Measurements from ENCODE around the gene CAVIN1.

CAVIN1 gene

GRCh38 chr17:42405963-42406495 is 17.0 kb downstream of the CAVIN1 start:
- Histone ChIP-seq H3K4me2 (ENCODE audit: low read depth, low read length) (no peak overlapping the region), H2AFZ (ENCODE audit: low read length) (no peak overlapping the region), H3K9me3 (replicated peaks; ENCODE audit: insufficient read depth, low read length) (no peaks in the 10 kb centered on the region), H3K27me3 (replicated peaks; ENCODE audit: insufficient read depth, low read length) (no peaks in the 10 kb centered on the region; the same call in 1 of the 2 replicates), H3K79me2 (ENCODE audit: low read length) (no peaks in the 10 kb centered on the region), H3K36me3 (replicated peaks; ENCODE audit: insufficient read depth, low read length) (no peaks in the 10 kb centered on the region), H3K4me3 (ENCODE audit: low read length) (no peak overlapping the region), H3F3A (ENCODE audit: insufficient read depth, low read length) (no peaks in the 10 kb centered on the region), H3K4me1 (ENCODE audit: low read length) (no peaks in the 10 kb centered on the region), H3K27ac (ENCODE audit: low read length) (no peak overlapping the region), H3K9me2 (replicated peaks; ENCODE audit: insufficient read depth, low read length) (no peaks in the 10 kb centered on the region), H4K20me1 (ENCODE audit: insufficient read depth, low read length) (no peaks in the 10 kb centered on the region), H3K9ac (ENCODE audit: low read length) (no peak overlapping the region)
- TF ChIP-seq CTCF (IDR thresholded peaks at IDR 0.05; ENCODE audit: low read length) (peak; percentile 92), EZH2 (optimal IDR thresholded peaks at IDR 0.05; ENCODE audit: low read depth, low read length) (no peak), EZH2phosphoT487 (IDR thresholded peaks at IDR 0.05; ENCODE audit: low read length) (no peak)
- DNase-seq: peak; percentile 58

- Histone ChIP-seq H3K9me3 (replicated peaks; ENCODE audit: insufficient read depth, low read length) (no peaks in the 10 kb centered on the region), H3K4me3 (ENCODE audit: low read length) (no peak overlapping the region), H3K27ac (ENCODE audit: low read length) (no peak overlapping the region), H3K36me3 (replicated peaks; ENCODE audit: insufficient read depth, low read length) (no peaks in the 10 kb centered on the region), H3K4me2 (ENCODE audit: low read depth, low read length) (no peak overlapping the region), H2AFZ (ENCODE audit: low read length) (no peak overlapping the region), H4K20me1 (ENCODE audit: insufficient read depth, low read length) (no peaks in the 10 kb centered on the region), H3K79me2 (ENCODE audit: low read length) (no peaks in the 10 kb centered on the region), H3K4me1 (ENCODE audit: low read length) (no peaks in the 10 kb centered on the region), H3F3A (ENCODE audit: insufficient read depth, low read length) (no peaks in the 10 kb centered on the region), H3K9ac (ENCODE audit: low read length) (no peak overlapping the region), H3K27me3 (replicated peaks; ENCODE audit: insufficient read depth, low read length) (no peaks in the 10 kb centered on the region; the same call in 1 of the 2 replicates), H3K9me2 (replicated peaks; ENCODE audit: insufficient read depth, low read length) (no peaks in the 10 kb centered on the region)
- TF ChIP-seq EZH2 (optimal IDR thresholded peaks at IDR 0.05; ENCODE audit: low read depth, low read length) (no peak), EZH2phosphoT487 (IDR thresholded peaks at IDR 0.05; ENCODE audit: low read length) (no peak), CTCF (IDR thresholded peaks at IDR 0.05; ENCODE audit: low read length) (no peak)
- no peak for DNase-seq
Measured at GRCh38 chr17:42405076-42405475, 18.0 kb downstream of the CAVIN1 start.

DNA sequence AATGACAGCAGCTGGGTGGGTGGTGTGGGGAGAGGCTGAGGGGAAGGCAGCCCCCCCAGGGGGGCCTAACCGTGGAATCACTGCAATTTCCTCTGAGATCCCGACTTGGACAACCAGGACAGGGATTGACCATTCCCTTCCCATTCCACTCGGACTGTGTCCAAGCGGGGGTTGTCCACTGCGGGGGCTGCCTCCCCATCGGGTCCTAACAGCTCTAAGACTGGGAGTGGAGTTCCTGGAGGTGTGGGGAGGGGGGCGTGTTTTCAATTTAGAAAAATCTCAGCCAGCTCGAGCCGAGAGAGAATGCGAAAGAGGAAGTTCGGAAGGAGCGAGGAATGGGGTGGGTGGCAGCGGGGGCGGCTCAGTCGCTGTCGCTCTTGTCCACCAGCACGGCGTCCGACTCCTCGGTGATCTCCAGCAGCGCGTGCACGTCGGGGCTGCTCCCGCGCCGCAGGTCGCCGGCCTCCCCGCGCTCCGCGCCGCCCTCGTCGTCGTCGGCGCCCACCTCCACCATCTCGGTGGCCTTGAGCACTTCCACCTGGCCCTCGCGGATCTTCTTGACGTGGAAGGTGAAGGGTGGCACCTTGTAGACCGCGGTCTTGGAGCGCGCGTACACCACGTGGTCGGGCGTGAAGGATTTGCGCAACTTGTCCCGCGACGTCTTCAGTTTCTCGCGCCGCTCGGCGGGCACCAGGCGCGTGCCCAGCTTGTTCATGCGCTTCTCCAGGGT is 18.6 kb downstream of the CAVIN1 start:
- TF ChIP-seq EZH2 (optimal IDR thresholded peaks at IDR 0.05; ENCODE audit: low read depth, low read length) (no peak), CTCF (IDR thresholded peaks at IDR 0.05; ENCODE audit: low read length) (no peak), EZH2phosphoT487 (IDR thresholded peaks at IDR 0.05; ENCODE audit: low read length) (no peak)
- H3K9ac ChIP-seq (ENCODE audit: low read length): no peak overlapping the region
- no peak overlapping the region for H3K27ac ChIP-seq (ENCODE audit: low read length)
- H3K9me2 ChIP-seq (replicated peaks; ENCODE audit: insufficient read depth, low read length): no peaks in the 10 kb centered on the region
- no peaks in the 10 kb centered on the region for H3K4me1 ChIP-seq (ENCODE audit: low read length)
- no peaks in the 10 kb centered on the region for H3K9me3 ChIP-seq (replicated peaks; ENCODE audit: insufficient read depth, low read length)
- H3K27me3 ChIP-seq (replicated peaks; ENCODE audit: insufficient read depth, low read length): no peaks in the 10 kb centered on the region; the same call in 1 of the 2 replicates
- no peaks in the 10 kb centered on the region for H3K79me2 ChIP-seq (ENCODE audit: low read length)
- H3K4me3 ChIP-seq (ENCODE audit: low read length): no peak overlapping the region
- no peak overlapping the region for H3K4me2 ChIP-seq (ENCODE audit: low read depth, low read length)
- no peak overlapping the region for H2AFZ ChIP-seq (ENCODE audit: low read length)
- H3F3A ChIP-seq (ENCODE audit: insufficient read depth, low read length): no peaks in the 10 kb centered on the region
- no peaks in the 10 kb centered on the region for H3K36me3 ChIP-seq (replicated peaks; ENCODE audit: insufficient read depth, low read length)
- no peaks in the 10 kb centered on the region for H4K20me1 ChIP-seq (ENCODE audit: insufficient read depth, low read length)
- no peak for DNase-seq
